Testis (tissue), 2 donors: ENCODE results near the gene PRRC2A.

Experiments
- POLR2A ChIP-seq: fragments of 450-650 bp; IDR thresholded peaks from one replicate; pipeline ENCODE4 v1.6.1; 2017; ENCODE audit warnings: antibody characterized with exemption, mild to moderate bottlenecking, moderate library complexity
- TF ChIP-seq, protein P1 (sequence below), 3 experiments: fragments of 450-650 bp in 2 of 3; fragments of 200-600 bp in 1 of 3; sonication (generic) in 1 of 3; IDR thresholded peaks; one replicate each; pipeline ENCODE4 v1.5.1; 2016 to 2019; ENCODE audit warnings: antibody characterized with exemption in 3 of 3, mild to moderate bottlenecking in 2 of 3, moderate library complexity in 1 of 3

DNA sequence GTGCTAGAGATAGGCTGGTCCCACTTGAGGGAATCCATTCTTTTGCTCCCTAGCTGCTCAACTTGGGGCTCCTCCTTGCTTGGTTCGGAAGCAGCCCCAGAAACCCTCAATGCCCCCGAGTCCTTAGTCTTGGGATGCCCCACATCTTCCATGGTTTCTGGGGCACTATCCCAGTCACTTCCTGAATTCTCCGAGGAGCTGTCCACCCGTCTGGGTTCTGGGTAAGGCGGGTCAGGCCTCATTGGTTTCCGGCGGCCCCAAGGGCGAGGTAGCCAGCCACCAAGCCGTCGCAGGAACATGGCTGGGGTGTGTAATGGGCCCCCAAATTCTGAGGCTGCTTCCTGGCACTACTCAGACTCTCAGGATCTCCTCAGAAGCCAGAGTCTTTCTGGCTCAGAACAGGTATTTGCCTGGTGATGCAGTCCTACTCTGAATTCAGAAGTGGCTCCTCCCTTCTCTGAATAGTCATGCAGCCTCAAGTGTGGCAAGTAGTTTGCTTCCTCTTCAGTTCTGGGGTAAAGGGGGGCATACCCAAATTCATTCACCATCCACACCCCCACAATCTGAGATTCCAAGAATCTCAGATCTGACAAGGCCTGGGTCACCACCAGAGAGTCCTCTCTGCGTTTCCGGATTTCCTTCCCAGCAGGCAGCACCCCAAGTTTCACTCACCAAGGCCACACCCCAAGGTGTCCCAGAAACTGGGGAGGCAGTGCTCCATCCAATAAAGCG lies 39.3 kb downstream of the PRRC2A start:
- TF ChIP-seq, protein P1, sequence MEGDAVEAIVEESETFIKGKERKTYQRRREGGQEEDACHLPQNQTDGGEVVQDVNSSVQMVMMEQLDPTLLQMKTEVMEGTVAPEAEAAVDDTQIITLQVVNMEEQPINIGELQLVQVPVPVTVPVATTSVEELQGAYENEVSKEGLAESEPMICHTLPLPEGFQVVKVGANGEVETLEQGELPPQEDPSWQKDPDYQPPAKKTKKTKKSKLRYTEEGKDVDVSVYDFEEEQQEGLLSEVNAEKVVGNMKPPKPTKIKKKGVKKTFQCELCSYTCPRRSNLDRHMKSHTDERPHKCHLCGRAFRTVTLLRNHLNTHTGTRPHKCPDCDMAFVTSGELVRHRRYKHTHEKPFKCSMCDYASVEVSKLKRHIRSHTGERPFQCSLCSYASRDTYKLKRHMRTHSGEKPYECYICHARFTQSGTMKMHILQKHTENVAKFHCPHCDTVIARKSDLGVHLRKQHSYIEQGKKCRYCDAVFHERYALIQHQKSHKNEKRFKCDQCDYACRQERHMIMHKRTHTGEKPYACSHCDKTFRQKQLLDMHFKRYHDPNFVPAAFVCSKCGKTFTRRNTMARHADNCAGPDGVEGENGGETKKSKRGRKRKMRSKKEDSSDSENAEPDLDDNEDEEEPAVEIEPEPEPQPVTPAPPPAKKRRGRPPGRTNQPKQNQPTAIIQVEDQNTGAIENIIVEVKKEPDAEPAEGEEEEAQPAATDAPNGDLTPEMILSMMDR (IDR thresholded peaks at IDR 0.05), result no peak
- no peak for TF ChIP-seq POLR2A
